ENCODE measurements around the gene ZNF548. TPM values are rescaled to one million over a fixed set of nuclear protein-coding genes. Genes with fewer than 3 reads are reported as not detected.

Gene ZNF548
- total RNA-seq, 1 experiment from 2014 or later = 14.7 TPM

DNA sequence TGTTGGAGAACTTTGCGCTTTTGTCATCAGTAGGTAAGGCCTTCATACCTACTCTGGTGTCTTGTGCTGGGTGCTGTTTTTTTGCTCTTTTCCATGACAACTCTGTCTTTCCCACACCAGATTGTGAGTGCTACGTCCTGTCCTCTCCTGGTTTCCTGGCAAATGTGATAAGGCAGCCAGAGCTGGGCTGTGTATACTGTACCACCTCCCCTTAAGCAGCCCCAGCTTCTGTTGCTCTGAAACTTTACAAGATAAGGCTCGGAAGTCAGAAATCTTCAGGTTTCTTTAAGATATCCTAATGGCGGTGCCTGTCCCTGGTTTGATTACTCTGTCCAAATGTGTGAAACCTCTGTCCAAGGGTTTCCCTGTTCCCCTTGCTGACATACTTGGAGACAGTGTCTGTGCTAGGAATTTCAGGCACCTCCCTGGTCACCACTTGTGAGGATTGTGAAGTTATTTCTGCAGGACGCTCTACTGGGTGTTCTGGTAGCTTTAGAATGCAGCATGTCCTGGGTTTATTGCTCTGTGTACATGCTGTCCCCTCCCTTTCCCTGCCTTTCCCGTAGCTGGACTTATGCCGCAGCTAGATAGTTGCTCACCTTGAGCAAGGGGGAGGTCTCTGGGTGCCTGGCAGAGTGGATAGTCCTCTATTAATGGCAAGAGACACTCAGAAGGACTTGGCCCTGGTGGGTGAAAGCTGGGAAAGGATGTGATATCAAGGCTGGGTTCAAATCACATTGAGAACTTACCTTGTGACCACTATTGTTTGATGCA lies 52.5 kb downstream of the ZNF548 start:
- ChIA-PET CTCF (no interaction called here), POLR2A (no interaction called here)
- ATAC-seq = no peak
- H3K4me1 ChIP-seq (ENCODE audit: control insufficient read depth, insufficient read depth, low read length) = no peaks in the 10 kb centered on the region
- H3K27me3 ChIP-seq (ENCODE audit: control insufficient read depth, insufficient read depth, low read length) = no peaks in the 10 kb centered on the region
- TF ChIP-seq TCF7L2 (IDR thresholded peaks at IDR 0.05; ENCODE audit: low read depth, low read length) (no peak), POLR2AphosphoS5 (IDR thresholded peaks at IDR 0.05; ENCODE audit: low read depth, low read length) (no peak), SIN3A (IDR thresholded peaks at IDR 0.05; ENCODE audit: borderline replicate concordance, insufficient read depth, low read depth, low read length) (no peak)
- TF ChIP-seq, protein P1, sequence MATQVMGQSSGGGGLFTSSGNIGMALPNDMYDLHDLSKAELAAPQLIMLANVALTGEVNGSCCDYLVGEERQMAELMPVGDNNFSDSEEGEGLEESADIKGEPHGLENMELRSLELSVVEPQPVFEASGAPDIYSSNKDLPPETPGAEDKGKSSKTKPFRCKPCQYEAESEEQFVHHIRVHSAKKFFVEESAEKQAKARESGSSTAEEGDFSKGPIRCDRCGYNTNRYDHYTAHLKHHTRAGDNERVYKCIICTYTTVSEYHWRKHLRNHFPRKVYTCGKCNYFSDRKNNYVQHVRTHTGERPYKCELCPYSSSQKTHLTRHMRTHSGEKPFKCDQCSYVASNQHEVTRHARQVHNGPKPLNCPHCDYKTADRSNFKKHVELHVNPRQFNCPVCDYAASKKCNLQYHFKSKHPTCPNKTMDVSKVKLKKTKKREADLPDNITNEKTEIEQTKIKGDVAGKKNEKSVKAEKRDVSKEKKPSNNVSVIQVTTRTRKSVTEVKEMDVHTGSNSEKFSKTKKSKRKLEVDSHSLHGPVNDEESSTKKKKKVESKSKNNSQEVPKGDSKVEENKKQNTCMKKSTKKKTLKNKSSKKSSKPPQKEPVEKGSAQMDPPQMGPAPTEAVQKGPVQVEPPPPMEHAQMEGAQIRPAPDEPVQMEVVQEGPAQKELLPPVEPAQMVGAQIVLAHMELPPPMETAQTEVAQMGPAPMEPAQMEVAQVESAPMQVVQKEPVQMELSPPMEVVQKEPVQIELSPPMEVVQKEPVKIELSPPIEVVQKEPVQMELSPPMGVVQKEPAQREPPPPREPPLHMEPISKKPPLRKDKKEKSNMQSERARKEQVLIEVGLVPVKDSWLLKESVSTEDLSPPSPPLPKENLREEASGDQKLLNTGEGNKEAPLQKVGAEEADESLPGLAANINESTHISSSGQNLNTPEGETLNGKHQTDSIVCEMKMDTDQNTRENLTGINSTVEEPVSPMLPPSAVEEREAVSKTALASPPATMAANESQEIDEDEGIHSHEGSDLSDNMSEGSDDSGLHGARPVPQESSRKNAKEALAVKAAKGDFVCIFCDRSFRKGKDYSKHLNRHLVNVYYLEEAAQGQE (IDR thresholded peaks at IDR 0.05; ENCODE audit: insufficient read depth in 1 of 2, low read depth in 2 of 2, low read length in 1 of 2) = no peak
- TF ChIP-seq, protein P2, sequence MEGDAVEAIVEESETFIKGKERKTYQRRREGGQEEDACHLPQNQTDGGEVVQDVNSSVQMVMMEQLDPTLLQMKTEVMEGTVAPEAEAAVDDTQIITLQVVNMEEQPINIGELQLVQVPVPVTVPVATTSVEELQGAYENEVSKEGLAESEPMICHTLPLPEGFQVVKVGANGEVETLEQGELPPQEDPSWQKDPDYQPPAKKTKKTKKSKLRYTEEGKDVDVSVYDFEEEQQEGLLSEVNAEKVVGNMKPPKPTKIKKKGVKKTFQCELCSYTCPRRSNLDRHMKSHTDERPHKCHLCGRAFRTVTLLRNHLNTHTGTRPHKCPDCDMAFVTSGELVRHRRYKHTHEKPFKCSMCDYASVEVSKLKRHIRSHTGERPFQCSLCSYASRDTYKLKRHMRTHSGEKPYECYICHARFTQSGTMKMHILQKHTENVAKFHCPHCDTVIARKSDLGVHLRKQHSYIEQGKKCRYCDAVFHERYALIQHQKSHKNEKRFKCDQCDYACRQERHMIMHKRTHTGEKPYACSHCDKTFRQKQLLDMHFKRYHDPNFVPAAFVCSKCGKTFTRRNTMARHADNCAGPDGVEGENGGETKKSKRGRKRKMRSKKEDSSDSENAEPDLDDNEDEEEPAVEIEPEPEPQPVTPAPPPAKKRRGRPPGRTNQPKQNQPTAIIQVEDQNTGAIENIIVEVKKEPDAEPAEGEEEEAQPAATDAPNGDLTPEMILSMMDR (IDR thresholded peaks at IDR 0.05) = no peak
- no TSS peak for BruUV-seq (replicated peaks)
- in situ Hi-C loops (cut with HindIII; ENCODE audit: low pct_unique_long_range_greater_than_20kb, low sequenced_read_pairs) (no loop called here), intact Hi-C loops (cut with micrococcal nuclease; ENCODE audit: unreplicated experiment) (no loop called here)
- H3K4me3 ChIP-seq (ENCODE audit: low read depth in 2 of 2, low read length in 2 of 2) = no peak overlapping the region
- DNase-seq (ENCODE audit: low read depth, low spot score) = no peak
- H3K27ac ChIP-seq (ENCODE audit: low read length) = no peak overlapping the region
- H3K9me3 ChIP-seq (ENCODE audit: control insufficient read depth, insufficient read depth, low read depth, low read length) = peaks cover 74% of the 10 kb centered on the region
- H3K36me3 ChIP-seq (ENCODE audit: control insufficient read depth, insufficient read depth, low read length) = no peaks in the 10 kb centered on the region

DNA sequence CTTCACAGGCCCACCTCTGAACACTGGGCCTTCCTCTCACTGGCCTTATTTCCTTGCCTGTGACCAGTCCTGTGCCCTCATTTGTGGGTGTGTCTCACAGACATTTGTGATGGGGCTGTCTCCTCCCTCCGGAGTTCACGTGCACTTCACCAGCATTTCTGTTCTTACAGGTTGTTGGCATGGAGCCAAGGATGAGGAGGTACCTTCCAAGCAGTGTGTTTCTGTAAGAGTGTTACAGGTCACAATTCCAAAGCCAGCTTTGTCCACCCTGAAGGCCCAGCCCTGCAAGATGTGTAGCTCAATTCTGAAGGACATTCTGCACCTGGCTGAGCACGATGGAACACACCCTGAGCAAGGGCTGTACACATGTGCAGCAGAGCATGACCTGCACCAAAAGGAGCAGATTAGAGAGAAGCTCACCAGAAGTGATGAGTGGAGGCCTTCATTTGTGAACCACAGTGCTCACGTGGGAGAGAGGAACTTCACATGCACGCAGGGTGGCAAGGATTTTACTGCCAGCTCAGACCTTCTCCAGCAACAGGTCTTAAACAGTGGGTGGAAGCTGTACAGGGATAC lies 53.6 kb downstream of the ZNF548 start:
- ATAC-seq (no peak), DNase-seq (ENCODE audit: low read depth, low spot score) (no peak)
- BruUV-seq (replicated peaks) = no TSS peak
- no peak overlapping the region for H3K4me3 ChIP-seq (ENCODE audit: low read depth in 2 of 2, low read length in 2 of 2)
- intact Hi-C loops (cut with micrococcal nuclease; ENCODE audit: unreplicated experiment) = no loop called here
- H3K4me1 ChIP-seq (ENCODE audit: control insufficient read depth, insufficient read depth, low read length) = no peaks in the 10 kb centered on the region
- H3K9me3 ChIP-seq (ENCODE audit: control insufficient read depth, insufficient read depth, low read depth, low read length) = peaks cover 69% of the 10 kb centered on the region
- CTCF ChIA-PET = no interaction called here
- no peaks in the 10 kb centered on the region for H3K36me3 ChIP-seq (ENCODE audit: control insufficient read depth, insufficient read depth, low read length)
- in situ Hi-C loops (cut with HindIII; ENCODE audit: low pct_unique_long_range_greater_than_20kb, low sequenced_read_pairs) = no loop called here
- no peak for TF ChIP-seq POLR2AphosphoS5 (IDR thresholded peaks at IDR 0.05; ENCODE audit: low read depth, low read length)
- no peak for TF ChIP-seq SIN3A (IDR thresholded peaks at IDR 0.05; ENCODE audit: borderline replicate concordance, insufficient read depth, low read depth, low read length)
- TF ChIP-seq, protein P2 (IDR thresholded peaks at IDR 0.05) = no peak
- TF ChIP-seq, protein P1 (IDR thresholded peaks at IDR 0.05; ENCODE audit: insufficient read depth in 1 of 2, low read depth in 2 of 2, low read length in 1 of 2) = no peak
- TF ChIP-seq TCF7L2 (IDR thresholded peaks at IDR 0.05; ENCODE audit: low read depth, low read length) = no peak
- POLR2A ChIA-PET = no interaction called here
- no peaks in the 10 kb centered on the region for H3K27me3 ChIP-seq (ENCODE audit: control insufficient read depth, insufficient read depth, low read length)
- H3K27ac ChIP-seq (ENCODE audit: low read length) = no peak overlapping the region
